ENCODE results near the gene CBX7.
"Not testable (repeated sequence)": the region's sequence is repeated elsewhere in the genome, so short reads cannot be mapped to it uniquely, and the experiment has no call there.

The CBX7 gene

GRCh38 chr22:39169797-39170466 is 17.5 kb upstream of the CBX7 start:
- TF ChIP-seq CTCF (IDR thresholded peaks at IDR 0.05; ENCODE audit: low read depth, low read length, missing control alignments): no peak
- H3K36me3 ChIP-seq (replicated peaks): no peaks in the 10 kb centered on the region
- H3K27ac ChIP-seq: no peak overlapping the region
- in situ Hi-C loops (cut with HindIII; ENCODE audit: low pct_ligation_motif_present, low sequenced_read_pairs): no loop called here
- H3K4me3 ChIP-seq (ENCODE audit: low read depth, low read length): no peak overlapping the region
- DNase-seq: no peak
- H3K27me3 ChIP-seq (replicated peaks): no peaks in the 10 kb centered on the region

GRCh38 chr22:39166547-39166946 is 14.1 kb upstream of the CBX7 start:
- in situ Hi-C loops (cut with HindIII; ENCODE audit: low pct_ligation_motif_present, low sequenced_read_pairs): no loop called here
- no peak for TF ChIP-seq CTCF (IDR thresholded peaks at IDR 0.05; ENCODE audit: low read depth, low read length, missing control alignments)
- Histone ChIP-seq H3K27me3 (replicated peaks) (no peaks in the 10 kb centered on the region), H3K36me3 (replicated peaks) (no peaks in the 10 kb centered on the region), H3K4me3 (ENCODE audit: low read depth, low read length) (no peak overlapping the region), H3K27ac (no peak overlapping the region)
- no peak for DNase-seq

- in situ Hi-C loops (cut with HindIII; ENCODE audit: low pct_ligation_motif_present, low sequenced_read_pairs); DNase-seq; H3K27ac ChIP-seq; H3K4me3 ChIP-seq (ENCODE audit: low read depth, low read length); H3K36me3 ChIP-seq (replicated peaks): not testable (repeated sequence)
- H3K27me3 ChIP-seq (replicated peaks): peaks cover 14% of the 10 kb centered on the region
Measured at GRCh38 chr22:39156093-39156492, 3.6 kb upstream of the CBX7 start.

- no peak overlapping the region for H3K27ac ChIP-seq
- TF ChIP-seq CTCF (IDR thresholded peaks at IDR 0.05; ENCODE audit: low read depth, low read length, missing control alignments): no peak
- H3K4me3 ChIP-seq (ENCODE audit: low read depth, low read length): no peak overlapping the region
- in situ Hi-C loops (cut with HindIII; ENCODE audit: low pct_ligation_motif_present, low sequenced_read_pairs): no loop called here
- no peak for DNase-seq
- no peaks in the 10 kb centered on the region for H3K36me3 ChIP-seq (replicated peaks)
- H3K27me3 ChIP-seq (replicated peaks): peaks cover 14% of the 10 kb centered on the region
Measured at GRCh38 chr22:39155421-39155820, 2.9 kb upstream of the CBX7 start.

GRCh38 chr22:39153220-39153717 is 789 bp upstream of the CBX7 start:
- Histone ChIP-seq H3K27me3 (replicated peaks) (peaks cover 14% of the 10 kb centered on the region), H3K4me3 (ENCODE audit: low read depth, low read length) (peak overlapping the region; percentile 58), H3K27ac (no peak overlapping the region), H3K36me3 (replicated peaks) (no peaks in the 10 kb centered on the region)
- no peak for DNase-seq
- no peak for TF ChIP-seq CTCF (IDR thresholded peaks at IDR 0.05; ENCODE audit: low read depth, low read length, missing control alignments)
- in situ Hi-C loops (cut with HindIII; ENCODE audit: low pct_ligation_motif_present, low sequenced_read_pairs): no loop called here

GRCh38 chr22:39152024-39152510 is 413 bp downstream of the CBX7 start:
- peaks cover 14% of the 10 kb centered on the region for H3K27me3 ChIP-seq (replicated peaks)
- no peak overlapping the region for H3K27ac ChIP-seq
- peak overlapping the region; percentile 48 for H3K4me3 ChIP-seq (ENCODE audit: low read depth, low read length)
- no peak for DNase-seq
- no peak for TF ChIP-seq CTCF (IDR thresholded peaks at IDR 0.05; ENCODE audit: low read depth, low read length, missing control alignments)
- H3K36me3 ChIP-seq (replicated peaks): no peaks in the 10 kb centered on the region
- in situ Hi-C loops (cut with HindIII; ENCODE audit: low pct_ligation_motif_present, low sequenced_read_pairs): no loop called here

Data from brain microvascular endothelial cell (primary cell).